Stimulated activated CD4-positive, alpha-beta T cell treated with anti-CD3 and anti-CD28 coated beads, Interleukin-2, amount 100 ng/mL, for 48 hours (primary cell): ENCODE data around the gene ELMO3.

Experiments
- DNase-seq, 2 donors: peaks; one replicate each; pipeline ENCODE4 v3.0.0-alpha.2; 2020

The ELMO3 gene

DNA sequence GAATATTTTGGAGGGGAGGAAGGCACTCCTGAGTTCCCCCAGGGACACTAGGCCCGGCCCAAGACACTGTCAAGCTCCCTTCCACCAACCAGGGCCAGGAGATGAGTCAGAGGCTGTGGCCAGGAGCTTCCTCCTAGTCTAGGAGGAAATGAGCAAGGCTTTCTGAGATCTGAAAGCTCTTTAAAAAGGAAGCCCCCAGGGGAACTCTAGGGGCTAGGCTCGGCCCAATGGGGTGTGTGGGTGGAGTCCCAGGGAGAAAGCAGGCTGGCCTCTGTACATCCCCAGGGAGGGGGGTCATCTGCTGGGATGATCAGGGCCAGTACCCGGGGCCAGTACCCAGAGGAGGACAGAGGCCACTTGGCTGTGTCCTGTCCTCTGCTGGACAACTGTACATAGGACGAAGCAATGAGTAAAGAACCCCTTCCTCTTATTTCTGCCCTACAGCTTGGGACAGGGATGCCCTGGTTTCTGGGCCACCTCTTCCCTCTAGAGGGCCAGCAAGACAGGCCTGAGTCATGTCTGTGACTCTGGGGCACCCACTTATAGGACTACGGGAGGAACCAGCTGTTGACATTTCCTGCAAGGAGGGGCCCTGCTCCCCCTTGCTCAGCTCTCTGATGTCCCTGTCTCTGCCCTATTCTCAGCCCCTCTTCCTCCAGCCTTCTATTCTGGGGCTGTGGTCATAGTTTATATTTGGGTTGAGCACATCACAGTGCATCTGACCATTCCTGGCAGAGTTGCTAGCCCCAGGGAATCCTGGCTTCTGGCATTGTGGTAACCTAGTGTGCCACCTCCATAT lies 45.7 kb downstream of the ELMO3 start:
- DNase-seq = peak; percentile 56 to 64

DNA sequence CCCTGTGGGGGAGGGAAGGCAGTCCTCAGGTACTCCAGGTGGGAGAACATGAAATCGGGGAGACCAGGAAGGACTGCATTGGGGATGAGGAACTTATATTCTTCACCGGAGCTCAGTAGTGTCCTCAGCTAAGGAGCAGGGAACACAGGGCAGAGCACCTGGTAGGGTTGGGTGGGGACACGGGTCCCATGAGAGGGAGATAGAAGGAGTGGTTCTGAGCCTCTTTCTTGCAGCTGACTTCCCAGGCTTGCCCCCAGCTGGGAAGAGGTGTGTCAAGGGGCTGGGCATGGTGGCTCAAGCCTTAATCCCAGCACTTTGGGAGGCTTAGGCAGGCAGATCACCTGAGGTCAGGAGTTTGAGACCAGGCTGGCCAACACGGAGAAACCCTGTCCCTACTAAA lies 46.3 kb downstream of the ELMO3 start:
- DNase-seq = no peak

DNA sequence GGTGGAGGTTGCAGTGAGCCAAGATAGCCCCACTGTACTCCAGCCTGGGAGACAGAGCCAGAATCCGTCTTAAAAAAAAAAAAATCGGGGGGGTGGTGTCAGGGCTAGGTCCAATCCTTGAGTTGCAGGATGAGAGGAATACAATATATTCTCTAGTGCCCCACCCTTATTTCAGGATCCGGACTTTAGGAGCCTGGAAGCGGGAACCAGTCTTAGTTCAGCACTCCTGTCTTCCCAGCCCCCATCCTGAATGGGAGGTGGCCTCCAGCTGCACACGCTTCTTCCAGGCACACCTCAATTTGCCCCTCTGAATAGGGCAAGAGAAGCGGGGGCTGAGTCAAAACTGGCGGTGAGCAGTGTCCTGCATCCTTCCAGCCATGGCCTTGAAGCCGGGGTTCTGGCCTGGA lies 46.7 kb downstream of the ELMO3 start:
- no peak for DNase-seq

DNA sequence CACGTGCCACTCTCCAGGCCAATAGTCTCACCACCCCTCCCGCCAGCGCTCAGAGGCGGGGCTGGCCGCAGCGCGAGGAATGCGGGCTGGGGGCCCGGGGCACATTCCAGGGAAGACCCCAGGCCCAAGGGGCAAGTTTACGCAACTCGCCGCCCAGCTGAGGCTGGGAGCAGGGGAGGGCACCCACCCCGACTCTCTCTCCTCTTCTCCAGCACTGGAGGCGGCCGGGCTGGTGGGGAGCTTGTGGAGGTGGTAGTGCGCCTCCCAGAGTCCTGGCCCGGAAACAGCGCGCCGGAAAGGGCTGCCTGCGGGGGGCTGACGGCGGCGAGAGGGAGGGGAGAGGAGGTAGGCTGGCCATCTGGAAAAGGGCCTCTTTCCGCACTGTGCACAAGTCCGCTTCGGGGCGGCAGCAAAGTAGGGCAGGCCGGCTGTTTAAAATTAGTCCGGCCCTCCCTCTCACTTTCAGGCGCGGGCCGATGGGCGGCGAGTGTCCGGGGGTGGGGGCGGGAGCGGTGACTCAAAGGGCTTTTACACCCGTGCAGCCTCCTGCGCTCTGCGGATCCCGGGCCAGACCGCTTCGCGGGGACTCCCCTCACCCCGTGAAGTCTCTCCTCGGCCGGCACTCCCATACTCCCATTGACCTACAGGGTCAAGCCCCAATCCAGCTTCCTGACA lies 47.3 kb downstream of the ELMO3 start:
- DNase-seq = peak in 1 of 2 donors; percentile 39

DNA sequence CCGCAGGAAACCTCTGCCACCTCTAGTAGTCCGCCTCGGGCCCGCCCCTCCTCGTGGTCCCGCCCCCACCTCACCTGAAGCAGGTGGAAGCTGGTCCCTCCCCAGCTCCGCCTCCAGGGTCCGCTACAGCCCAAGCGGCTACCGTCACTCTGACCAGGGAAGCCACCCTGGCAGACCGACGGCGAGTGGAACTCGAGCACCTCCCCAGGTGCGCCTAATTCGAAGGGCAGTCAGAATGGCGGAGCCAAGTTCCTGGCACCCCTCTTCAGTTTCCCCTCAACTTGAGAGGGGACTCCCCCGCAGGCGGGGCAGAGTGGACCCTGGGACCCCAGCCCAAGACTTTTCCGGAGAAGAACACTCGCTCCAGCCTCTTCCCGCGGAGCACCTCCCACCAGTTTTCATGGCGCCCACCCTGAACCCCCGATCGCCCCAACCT lies 47.8 kb downstream of the ELMO3 start:
- DNase-seq = no peak

DNA sequence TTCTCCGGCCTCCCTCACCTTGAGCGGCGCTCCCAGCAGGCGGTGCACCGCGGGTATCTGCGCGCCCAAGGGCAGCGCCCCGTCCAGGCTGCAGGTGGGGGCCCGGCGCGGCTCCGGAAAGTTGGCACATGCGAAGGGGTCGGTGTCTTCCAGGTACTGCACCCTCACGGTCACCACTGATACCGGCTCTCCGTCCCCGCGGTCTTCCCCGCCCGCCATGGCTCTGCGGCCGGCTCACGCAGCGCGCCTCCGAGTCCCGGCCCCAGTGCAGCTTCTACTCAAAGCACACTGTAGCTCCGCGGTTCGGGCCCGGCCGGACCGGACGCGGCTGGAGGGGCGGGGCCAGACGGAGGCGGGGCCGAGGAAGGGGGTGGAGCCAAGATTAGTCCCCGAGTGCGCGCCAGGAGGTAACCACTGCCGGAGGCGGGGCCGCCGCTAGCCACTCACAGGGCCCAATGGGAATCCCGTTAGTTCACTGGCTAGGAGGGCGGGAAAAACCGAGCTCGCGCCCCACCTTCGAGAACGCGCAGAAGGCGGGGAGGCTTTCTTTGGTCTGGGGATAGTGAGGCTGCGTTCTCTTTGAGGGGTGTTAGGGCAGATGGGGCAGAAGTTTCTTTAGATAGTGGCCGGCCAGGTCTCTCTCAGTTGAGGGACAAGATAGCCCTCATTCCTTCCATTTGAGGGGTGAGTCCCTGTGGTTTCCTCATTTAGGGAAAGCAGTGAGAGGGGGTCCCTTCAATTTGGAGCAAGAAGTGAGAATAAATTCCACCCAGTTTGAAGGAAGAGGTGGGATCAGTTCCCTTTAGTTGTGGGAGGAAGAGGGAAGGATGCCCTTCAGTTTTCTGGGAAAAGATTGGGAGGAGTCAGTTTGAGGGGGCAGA lies 48.5 kb downstream of the ELMO3 start, which contains the start of gene FHOD1:
TSS of gene FHOD1 (minus strand) at position 290 of the 881 bp plus-strand sequence. CDS start at position 219, 71 bp downstream.
- DNase-seq = peak; percentile 99

DNA sequence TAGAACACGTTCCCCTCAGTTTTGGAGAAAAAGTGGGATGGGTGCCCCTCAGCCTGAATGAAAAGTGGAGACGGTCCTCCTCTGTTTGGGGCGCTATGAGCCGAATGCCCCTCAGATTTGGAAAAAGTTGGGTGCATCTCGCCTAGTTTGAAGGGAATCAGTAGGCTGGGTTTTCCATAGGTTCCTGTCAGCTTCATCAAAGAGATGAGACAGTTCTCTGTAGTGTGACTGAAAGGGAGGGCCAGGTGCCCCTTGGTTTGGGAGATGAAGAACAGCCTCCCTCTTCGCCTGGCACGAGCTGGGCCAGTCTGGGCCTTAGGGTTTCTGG lies 49.1 kb downstream of the ELMO3 start:
- no peak for DNase-seq

DNA sequence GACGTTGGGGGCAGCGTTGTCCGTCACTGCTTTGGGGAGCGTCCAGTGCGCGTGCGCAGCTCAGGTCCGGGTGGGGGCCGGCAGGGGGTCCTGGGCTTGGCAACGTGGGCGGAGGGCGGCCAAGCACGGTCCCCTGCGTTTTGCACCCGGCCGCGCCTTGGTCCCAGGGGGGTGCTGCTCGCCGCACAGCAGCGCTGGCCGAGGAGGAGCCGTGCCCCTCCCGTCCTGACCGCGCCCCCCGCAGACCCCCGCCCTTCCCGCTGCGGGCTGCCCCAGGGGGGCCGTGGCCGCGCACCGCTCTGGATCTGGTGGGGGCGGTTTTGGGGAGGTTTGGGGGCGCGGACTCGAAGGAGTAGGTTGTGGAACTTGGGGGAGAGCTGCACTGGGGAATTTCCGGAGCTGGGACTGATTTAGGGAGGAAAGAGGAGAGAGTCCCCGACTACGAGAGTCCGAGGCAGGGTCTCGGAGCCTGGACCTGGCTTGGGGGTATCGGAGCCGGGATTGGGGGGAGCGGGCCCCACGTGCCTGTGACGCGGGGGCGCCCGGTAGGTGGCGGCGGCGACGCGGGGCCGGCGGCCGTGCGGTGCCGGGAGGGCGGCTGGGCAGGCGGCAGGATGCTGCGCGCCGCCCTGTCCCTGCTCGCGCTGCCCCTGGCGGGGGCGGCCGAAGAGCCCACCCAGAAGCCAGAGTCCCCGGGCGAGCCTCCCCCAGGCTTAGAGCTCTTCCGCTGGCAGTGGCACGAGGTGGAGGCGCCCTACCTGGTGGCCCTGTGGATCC lies 49.7 kb downstream of the ELMO3 start, which contains the start of gene SLC9A5:
TSS of gene SLC9A5 (plus strand) at position 579 of the 777 bp plus-strand sequence. CDS start at position 615, 36 bp downstream.
- peak in 1 of 2 donors; percentile 37 for DNase-seq

DNA sequence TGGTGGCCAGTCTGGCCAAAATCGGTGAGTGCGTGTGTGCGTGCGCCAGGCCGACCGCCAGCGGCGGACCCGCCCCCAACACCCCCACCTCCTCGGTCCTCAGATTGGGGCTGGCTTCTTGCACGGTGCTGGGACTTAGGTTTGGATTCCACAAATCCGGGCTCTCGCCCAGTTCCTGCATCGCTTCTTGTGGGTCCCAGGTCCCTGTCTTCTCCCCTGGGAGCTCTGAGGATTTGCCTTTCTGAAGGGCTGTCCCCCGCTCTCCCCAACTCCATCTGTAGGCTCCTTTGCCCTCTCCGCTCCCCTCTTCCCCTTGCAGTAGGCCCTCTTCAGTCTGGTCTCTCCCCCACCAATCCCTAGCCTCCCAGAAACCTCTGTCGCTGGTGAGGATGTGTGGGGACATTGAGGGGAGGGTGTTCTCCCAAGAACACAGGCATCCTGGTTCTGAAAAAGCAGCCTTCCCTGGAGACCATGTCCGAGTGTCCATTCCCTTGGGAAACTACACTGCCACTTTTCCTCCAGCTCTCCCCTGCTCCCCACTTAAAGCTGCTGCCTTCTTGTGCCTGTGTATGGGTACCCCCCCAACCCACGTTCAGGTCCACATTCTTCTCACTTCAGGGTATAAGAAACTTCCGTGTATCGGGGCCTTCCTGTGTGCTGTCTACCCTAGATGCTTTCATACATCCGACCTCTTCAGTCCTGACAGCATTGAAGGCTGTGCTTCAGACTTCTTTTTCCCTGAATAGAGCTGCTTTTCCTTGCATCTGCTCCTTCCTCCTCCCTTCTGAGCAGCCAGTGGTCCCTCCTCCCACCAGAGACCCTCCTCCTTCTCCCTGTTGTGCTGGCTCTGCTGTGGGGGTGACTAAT lies 50.5 kb downstream of the ELMO3 start:
- DNase-seq = no peak

DNA sequence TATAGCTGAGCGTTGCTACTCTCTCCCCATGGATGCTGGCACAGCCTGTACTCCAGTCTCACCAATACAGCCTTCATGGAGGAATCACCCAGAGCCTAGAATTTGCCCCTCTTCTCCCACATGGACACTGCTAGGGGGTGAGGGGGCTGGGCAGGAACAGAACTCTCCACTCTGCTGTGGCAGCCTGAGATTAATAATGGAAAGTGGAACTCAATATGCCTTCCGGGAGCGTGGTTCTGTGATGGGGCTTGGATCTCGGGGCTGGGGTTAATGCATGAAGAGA lies 51.1 kb downstream of the ELMO3 start:
- no peak for DNase-seq

DNA sequence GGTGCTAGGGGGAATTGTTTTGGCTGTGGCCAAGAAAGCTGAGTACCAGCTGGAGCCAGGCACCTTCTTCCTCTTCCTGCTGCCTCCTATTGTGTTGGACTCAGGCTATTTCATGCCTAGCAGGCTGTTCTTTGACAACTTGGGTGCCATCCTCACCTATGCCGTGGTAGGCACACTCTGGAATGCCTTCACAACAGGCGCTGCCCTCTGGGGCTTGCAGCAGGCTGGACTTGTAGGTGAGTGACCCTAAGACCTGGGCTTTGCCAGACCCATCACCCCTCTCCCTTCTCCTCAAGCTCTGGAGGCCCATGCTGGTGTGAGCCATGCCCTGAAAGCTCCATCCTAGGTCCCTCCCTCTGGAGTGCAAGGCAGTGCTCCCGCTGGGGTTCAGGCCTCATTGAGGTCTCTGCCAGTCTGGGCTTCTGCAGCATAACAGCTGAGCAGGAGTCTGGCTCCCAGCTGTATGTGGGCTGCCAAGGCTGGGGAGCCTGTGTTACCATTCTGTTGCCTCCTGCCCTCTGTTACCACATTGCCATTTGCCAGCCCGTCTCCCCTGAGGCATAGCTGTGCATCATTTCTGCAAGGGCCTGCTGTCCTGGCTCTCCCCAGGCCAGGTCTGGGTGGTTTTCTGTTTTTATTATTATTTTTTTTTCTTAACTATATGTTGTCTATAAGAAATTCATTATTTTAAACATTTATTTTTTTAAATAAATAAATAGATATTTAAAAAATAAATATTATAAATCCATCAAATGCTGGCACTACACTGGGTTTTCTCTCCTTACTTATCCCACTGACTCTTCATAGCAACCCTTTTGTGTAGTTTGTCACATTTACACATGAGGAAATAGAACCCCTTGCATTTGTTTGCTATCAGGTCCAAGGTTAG lies 53.9 kb downstream of the ELMO3 start:
- DNase-seq = no peak
